22Rv1 (cell line): Measurements from ENCODE around the gene LRRC18.

Source experiments
- H3K27ac ChIP-seq: fragments of 450-650 bp; 2 replicates; pipeline ENCODE4 v1.5.1; 2017
- ZFX ChIP-seq: fragments of 450-650 bp; IDR thresholded peaks from 2 replicates; pipeline ENCODE4 v1.6.1; 2017; ENCODE audit warnings: antibody characterized with exemption, borderline replicate concordance
- TF ChIP-seq, protein P1 (sequence below): fragments of 450-650 bp; IDR thresholded peaks from 2 replicates; pipeline ENCODE4 v1.5.1; 2017; ENCODE audit warnings: mild to moderate bottlenecking

LRRC18 gene

DNA sequence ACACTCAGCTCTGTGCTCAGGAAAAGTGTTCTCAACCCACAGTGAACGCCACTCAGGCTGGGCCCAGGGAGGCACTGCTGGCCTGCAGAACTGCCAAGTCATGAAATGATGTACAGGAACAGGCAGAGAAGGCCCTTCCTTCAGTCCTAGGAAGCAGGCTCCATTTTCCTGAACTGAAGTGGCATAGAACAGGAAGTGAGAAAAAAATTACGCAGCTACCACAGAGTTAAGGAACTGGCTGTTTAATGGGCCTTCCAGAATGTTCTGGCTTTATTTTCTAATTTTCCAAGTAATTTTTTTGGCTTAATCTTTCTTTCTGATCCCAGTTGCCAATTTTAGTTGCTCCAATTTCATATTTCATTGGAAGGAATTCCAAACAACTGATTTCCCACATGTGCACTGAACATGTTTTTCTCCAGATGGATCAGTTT, 39.3 kb downstream of the LRRC18 start:
- no peak for TF ChIP-seq ZFX
- TF ChIP-seq, protein P1, sequence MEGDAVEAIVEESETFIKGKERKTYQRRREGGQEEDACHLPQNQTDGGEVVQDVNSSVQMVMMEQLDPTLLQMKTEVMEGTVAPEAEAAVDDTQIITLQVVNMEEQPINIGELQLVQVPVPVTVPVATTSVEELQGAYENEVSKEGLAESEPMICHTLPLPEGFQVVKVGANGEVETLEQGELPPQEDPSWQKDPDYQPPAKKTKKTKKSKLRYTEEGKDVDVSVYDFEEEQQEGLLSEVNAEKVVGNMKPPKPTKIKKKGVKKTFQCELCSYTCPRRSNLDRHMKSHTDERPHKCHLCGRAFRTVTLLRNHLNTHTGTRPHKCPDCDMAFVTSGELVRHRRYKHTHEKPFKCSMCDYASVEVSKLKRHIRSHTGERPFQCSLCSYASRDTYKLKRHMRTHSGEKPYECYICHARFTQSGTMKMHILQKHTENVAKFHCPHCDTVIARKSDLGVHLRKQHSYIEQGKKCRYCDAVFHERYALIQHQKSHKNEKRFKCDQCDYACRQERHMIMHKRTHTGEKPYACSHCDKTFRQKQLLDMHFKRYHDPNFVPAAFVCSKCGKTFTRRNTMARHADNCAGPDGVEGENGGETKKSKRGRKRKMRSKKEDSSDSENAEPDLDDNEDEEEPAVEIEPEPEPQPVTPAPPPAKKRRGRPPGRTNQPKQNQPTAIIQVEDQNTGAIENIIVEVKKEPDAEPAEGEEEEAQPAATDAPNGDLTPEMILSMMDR: no peak
- H3K27ac ChIP-seq: no peak overlapping the region

- H3K27ac ChIP-seq: no peak overlapping the region
- TF ChIP-seq, protein P1: no peak
- TF ChIP-seq ZFX: no peak
These were observed 39.9 kb downstream of the LRRC18 start for GRCh38 chr10:48899781-48900180.

GRCh38 chr10:48898426-48898825, 41.2 kb downstream of the LRRC18 start:
- H3K27ac ChIP-seq: no peak overlapping the region
- TF ChIP-seq, protein P1: no peak
- TF ChIP-seq ZFX: no peak

- TF ChIP-seq ZFX: no peak
- TF ChIP-seq, protein P1: no peak
- no peak overlapping the region for H3K27ac ChIP-seq
These were observed 42.2 kb downstream of the LRRC18 start for GRCh38 chr10:48897441-48897790.

DNA sequence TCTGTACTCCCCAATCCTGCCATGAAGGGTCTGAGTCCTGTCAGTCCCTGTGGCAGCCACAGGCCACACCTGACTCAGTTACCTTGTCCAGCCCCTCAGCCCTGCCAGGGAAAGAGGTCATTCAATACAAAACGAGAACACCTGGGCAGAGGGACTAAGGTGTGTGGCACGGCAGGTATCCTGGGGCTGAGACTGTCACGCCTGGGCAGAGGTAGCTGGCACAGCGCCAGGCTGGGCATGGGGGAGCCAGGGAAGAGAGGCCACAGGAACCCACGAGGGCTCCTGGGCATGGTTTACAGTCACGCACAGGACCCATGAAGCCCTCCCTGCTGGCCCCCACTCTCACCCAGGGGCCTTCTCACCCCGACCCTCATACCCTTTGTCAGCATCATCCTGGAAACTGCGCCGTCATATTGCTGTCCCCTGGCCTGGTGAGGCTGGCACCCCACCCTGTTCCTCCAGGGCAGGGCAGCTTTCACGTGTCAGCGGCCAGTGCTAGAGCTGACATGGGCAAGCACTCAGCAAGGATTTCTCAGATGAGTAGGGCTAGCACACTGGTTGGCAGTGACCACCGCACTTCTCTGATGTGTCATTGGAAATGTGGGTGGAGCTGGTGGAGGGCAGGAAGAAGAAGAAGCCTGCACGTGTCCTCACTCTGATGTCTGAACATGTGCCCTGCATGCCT, 42.7 kb downstream of the LRRC18 start:
- TF ChIP-seq, protein P1: no peak
- no peak for TF ChIP-seq ZFX

DNA sequence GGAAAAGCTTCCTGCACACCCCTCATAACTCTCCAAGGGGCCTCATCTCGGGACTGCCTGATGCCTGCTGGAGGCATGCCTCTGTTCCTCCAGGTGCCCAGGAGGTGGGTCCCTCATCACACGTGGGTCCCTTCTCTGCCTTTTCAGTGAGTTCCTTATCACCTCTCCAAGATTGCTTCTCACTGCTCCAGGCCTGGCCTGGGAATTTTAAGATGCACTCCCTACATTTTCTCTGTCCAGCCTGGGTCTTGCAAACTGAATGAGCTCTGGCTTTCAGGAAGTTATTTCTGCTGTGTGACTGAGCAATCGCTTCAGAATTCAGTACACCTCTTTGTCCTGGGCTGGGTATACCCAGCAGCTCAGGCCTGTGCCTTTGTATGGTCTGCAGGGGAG, 43.8 kb downstream of the LRRC18 start:
- TF ChIP-seq, protein P1: no peak
- no peak for TF ChIP-seq ZFX
- H3K27ac ChIP-seq: no peak overlapping the region

More for the DNA sequence above, 42.7 kb downstream of the LRRC18 start:
- no peak overlapping the region for H3K27ac ChIP-seq

DNA sequence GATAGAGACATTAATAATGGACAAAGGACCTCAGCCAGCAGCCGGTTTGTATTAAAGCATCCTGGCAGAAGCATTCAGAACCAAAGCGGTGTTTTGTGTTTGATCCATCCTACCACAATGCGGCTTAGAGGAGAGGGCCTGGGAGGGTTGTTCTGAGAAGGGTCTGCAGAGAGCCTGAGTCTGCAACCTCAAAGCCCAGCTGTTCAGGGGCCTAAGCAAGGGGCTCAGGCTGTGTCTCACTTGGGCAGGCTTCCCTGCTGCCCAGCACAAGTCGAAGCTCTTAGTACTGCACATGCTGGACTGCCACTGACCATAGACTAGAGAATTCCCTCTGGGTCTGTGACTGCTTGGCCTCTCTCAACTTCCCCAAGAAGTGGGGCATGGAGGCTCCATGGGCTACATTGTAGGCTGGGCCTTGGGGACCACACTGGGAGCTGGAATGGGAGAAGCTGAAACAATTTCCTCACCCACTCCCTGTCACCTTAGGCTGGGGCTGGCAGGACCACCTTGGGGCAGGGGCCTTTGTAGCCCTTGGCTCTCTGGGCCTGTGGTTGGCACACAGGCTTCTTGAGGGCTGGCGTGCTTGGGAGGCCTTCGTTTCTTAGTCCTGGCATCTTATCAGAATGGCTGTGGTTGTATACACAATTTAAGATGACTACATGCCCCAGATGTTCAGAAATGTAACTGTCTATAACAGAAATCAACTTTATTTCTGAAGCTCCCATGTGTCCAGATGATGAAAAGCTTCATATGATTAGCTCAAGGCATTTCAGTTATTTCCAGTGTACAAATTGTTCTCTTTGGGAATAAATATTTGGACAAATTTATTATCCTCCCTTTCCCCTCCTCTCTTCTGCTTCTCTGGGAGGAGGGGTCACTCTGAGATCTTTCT, 44.5 kb downstream of the LRRC18 start:
- TF ChIP-seq ZFX: no peak
- TF ChIP-seq, protein P1: no peak
- no peak overlapping the region for H3K27ac ChIP-seq
